DMS53 treated with DMSO at 0.1 percent for 48 hours (cell line): ENCODE data around the gene NOVA2.

ENCODE experiments used
- DNase-seq: peaks from one replicate; lab custom pipeline; 2025; ENCODE audit not compliant: unreplicated experiment; lab: John Stamatoyannopoulos, UW

Gene NOVA2

GRCh38 chr19:45927565-45928261 is 46.0 kb downstream of the NOVA2 start:
- peak; percentile 94 for DNase-seq

GRCh38 chr19:45924891-45925447 is 48.7 kb downstream of the NOVA2 start:
- DNase-seq = no peak

- DNase-seq = no peak
These were observed 51.4 kb downstream of the NOVA2 start for GRCh38 chr19:45922281-45922680.

- DNase-seq = no peak
These were observed 53.2 kb downstream of the NOVA2 start for GRCh38 chr19:45920458-45920857.

GRCh38 chr19:45919678-45920077 is 54.0 kb downstream of the NOVA2 start:
- DNase-seq = no peak

GRCh38 chr19:45918721-45919120 is 54.9 kb downstream of the NOVA2 start:
- no peak for DNase-seq

- DNase-seq = no peak
These were observed 56.1 kb downstream of the NOVA2 start for GRCh38 chr19:45917421-45918091.

- DNase-seq = no peak
These were observed 59.5 kb downstream of the NOVA2 start, which contains the start of gene NANOS2 for GRCh38 chr19:45913874-45914830. Gene NANOS2, minus strand, starts transcription at chr19:45914778. Its CDS starts 85 bp downstream, at chr19:45914693.

- no peak for DNase-seq
These were observed 62.4 kb downstream of the NOVA2 start for GRCh38 chr19:45911291-45911690.

GRCh38 chr19:45908956-45909355 is 64.7 kb downstream of the NOVA2 start:
- no peak for DNase-seq

GRCh38 chr19:45906221-45906620 is 67.4 kb downstream of the NOVA2 start:
- DNase-seq = no peak

GRCh38 chr19:45905011-45905410 is 68.7 kb downstream of the NOVA2 start:
- DNase-seq = no peak

- DNase-seq = peak; percentile 93
These were observed 70.7 kb downstream of the NOVA2 start for GRCh38 chr19:45902651-45903625.

GRCh38 chr19:45901912-45902650 is 71.6 kb downstream of the NOVA2 start, which contains the start of gene MYPOP:
Gene MYPOP, minus strand, starts transcription at chr19:45902613. Its CDS starts 840 bp downstream, at chr19:45901773.
- DNase-seq = peak; percentile 32

GRCh38 chr19:45901432-45901911 is 72.2 kb downstream of the NOVA2 start:
- DNase-seq = no peak

- no peak for DNase-seq
These were observed 72.8 kb downstream of the NOVA2 start for GRCh38 chr19:45900738-45901431.

GRCh38 chr19:45899919-45900589 is 73.6 kb downstream of the NOVA2 start:
- no peak for DNase-seq

- DNase-seq = no peak
These were observed 74.4 kb downstream of the NOVA2 start for GRCh38 chr19:45899253-45899652.
